HepG2 (cell line): ENCODE results near the gene ARHGEF37. TPM values are rescaled to one million over a fixed set of nuclear protein-coding genes. Genes with fewer than 3 reads are reported as not detected.
A peak's percentile ranks its signal among the peaks of the same experiment; 100 is the strongest.

Experiments used
- ARID4A ChIP-seq: sonication (generic); formaldehyde crosslinking; IDR thresholded peaks from 2 replicates; pipeline ENCODE4 v1.5.0; 2020; ENCODE audit warnings: mild to moderate bottlenecking, missing genetic modification reagents, borderline replicate concordance
- BRF2 ChIP-seq: sonication (generic); formaldehyde crosslinking; IDR thresholded peaks from 2 replicates; pipeline ENCODE4 v1.8.1; 2022; ENCODE audit warnings: mild to moderate bottlenecking, missing genetic modification reagents
- GMEB1 ChIP-seq: sonication (generic); formaldehyde crosslinking; IDR thresholded peaks from 2 replicates; pipeline ENCODE4 v1.5.1; 2020; ENCODE audit warnings: missing genetic modification reagents, mild to moderate bottlenecking, borderline replicate concordance
- KDM5B ChIP-seq: sonication (generic); formaldehyde crosslinking; IDR thresholded peaks from 2 replicates; pipeline ENCODE4 v1.4.0; 2020; ENCODE audit warnings: missing genetic modification reagents, mild to moderate bottlenecking, borderline replicate concordance
- MTA1 ChIP-seq: sonication (generic); formaldehyde crosslinking; IDR thresholded peaks from 2 replicates; pipeline ENCODE4 v1.4.0; 2020; ENCODE audit warnings: missing genetic modification reagents, mild to moderate bottlenecking, borderline replicate concordance
- RBM39 ChIP-seq: fragments of 200-400 bp; formaldehyde crosslinking; IDR thresholded peaks from one replicate; pipeline ENCODE4 v1.6.1; 2018; ENCODE audit warnings: antibody characterized with exemption, mild to moderate bottlenecking, low read depth, low read length; ENCODE audit not compliant: poor library complexity, severe bottlenecking
- RNF2 ChIP-seq: fragments of 450-650 bp; conservative IDR thresholded peaks from 2 replicates; pipeline ENCODE4 v1.6.1; 2016; ENCODE audit warnings: low read depth
- SNAPC2 ChIP-seq: sonication (generic); formaldehyde crosslinking; IDR thresholded peaks from 2 replicates; pipeline ENCODE4 v1.8.1; 2022; ENCODE audit warnings: mild to moderate bottlenecking, missing genetic modification reagents
- ZFX ChIP-seq: sonication (generic); formaldehyde crosslinking; IDR thresholded peaks from 2 replicates; pipeline ENCODE4 v1.4.0; 2020; ENCODE audit warnings: mild to moderate bottlenecking, low read depth, missing genetic modification reagents, moderate library complexity
- ZFY ChIP-seq: sonication (generic); formaldehyde crosslinking; IDR thresholded peaks from 2 replicates; pipeline ENCODE4 v1.4.0; 2020; ENCODE audit warnings: missing genetic modification reagents
- ZNF274 ChIP-seq: sonication (generic); formaldehyde crosslinking; IDR thresholded peaks from 2 replicates; pipeline ENCODE4 v1.5.1; 2020; ENCODE audit warnings: mild to moderate bottlenecking, missing genetic modification reagents
- ZNF441 ChIP-seq: sonication (generic); formaldehyde crosslinking; IDR thresholded peaks from 2 replicates; pipeline ENCODE4 v1.7.0; 2021; ENCODE audit warnings: missing genetic modification reagents, borderline replicate concordance
- ZNF687 ChIP-seq: sonication (generic); formaldehyde crosslinking; IDR thresholded peaks from 2 replicates; pipeline ENCODE4 v1.5.1; 2020; ENCODE audit warnings: mild to moderate bottlenecking, missing genetic modification reagents, moderate library complexity
- ZNF776 ChIP-seq: sonication (generic); formaldehyde crosslinking; IDR thresholded peaks from 2 replicates; pipeline ENCODE4 v1.4.0; 2020; ENCODE audit warnings: mild to moderate bottlenecking, missing genetic modification reagents
- ZSCAN22 ChIP-seq: sonication (generic); formaldehyde crosslinking; IDR thresholded peaks from 2 replicates; pipeline ENCODE4 v1.4.0; 2020; ENCODE audit warnings: mild to moderate bottlenecking, missing genetic modification reagents
- ZSCAN29 ChIP-seq: sonication (generic); formaldehyde crosslinking; conservative IDR thresholded peaks from 2 replicates; pipeline ENCODE4 v1.4.0; 2020; ENCODE audit warnings: mild to moderate bottlenecking, missing genetic modification reagents
- polyA plus RNA-seq, 8 experiments: library from polyadenylated mRNA; depleted of rRNA in 3 of 8; stranded (reverse) in 7 of 8; unstranded in 1 of 8; fragments of >200 nt; fragmentation: Illumina TruSeq in 4 of 8; extraction: Trizol in 4 of 8; gene quantifications; 2 replicates each; pipeline versions ENCODE4 v1.2.1 to v1.2.3, GENCODE V29; 2011 to 2016; ENCODE audit warnings: low read depth in 4 of 8, missing spikeins in 1 of 8, mixed read lengths in 1 of 8; ENCODE audit not compliant: insufficient read depth in 1 of 8
- total RNA-seq, 5 experiments: library from RNA; depleted of rRNA; stranded (reverse); fragments of >200 nt; fragmentation: Illumina TruSeq; extraction: Trizol; gene quantifications; 2 replicates each; pipeline ENCODE4 v1.2.3, GENCODE V29; 2016; ENCODE audit warnings: low read depth in 1 of 5

ARHGEF37 gene
- total and polyA plus RNA-seq, 2 of the 13 experiments (the other 11 are each of a cell fraction or from before 2014, with no cell fraction given) = 0.18 to 0.27 TPM

- TF ChIP-seq ARID4A (CRISPR knock-in tag) (peak; percentile 14; the same call in 1 of the 2 replicates), GMEB1 (CRISPR knock-in tag) (0 out of 2 replicates have a peak, but pooled peaks have one; percentile 21), BRF2 (CRISPR knock-in tag) (0 out of 2 replicates have a peak, but pooled peaks have one; percentile 39), SNAPC2 (CRISPR knock-in tag) (no peak), RBM39 (no peak), ZNF776 (CRISPR knock-in tag) (peak; percentile 20; the same call in 1 of the 2 replicates), ZFX (CRISPR knock-in tag) (peak; percentile 35), MTA1 (CRISPR knock-in tag) (peak; percentile 33; the same call in 1 of the 2 replicates), ZFY (CRISPR knock-in tag) (peak; percentile 30; the same call in 1 of the 2 replicates), ZSCAN29 (CRISPR knock-in tag) (peak; percentile 89), ZNF274 (CRISPR knock-in tag) (peak; percentile 44; the same call in 1 of the 2 replicates), ZNF441 (CRISPR knock-in tag) (peak; percentile 88), ZSCAN22 (CRISPR knock-in tag) (no peak), ZNF687 (peak; percentile 67), KDM5B (CRISPR knock-in tag) (peak; percentile 26; the same call in 1 of the 2 replicates), RNF2 (no peak)
Observed at GRCh38 chr5:149581192-149581861, at the start of gene ARHGEF37 (continued).
